Testis (tissue), 5 donors: Measurements from ENCODE around the gene DDX3Y. TPM values are rescaled to one million over a fixed set of nuclear protein-coding genes. Genes with fewer than 3 reads are reported as not detected.

Experiments used
- DNase-seq: peaks from one replicate; pipeline ENCODE4 v3.0.0-alpha.2; 2019
- H3K27ac ChIP-seq, 2 donors: fragments of 200-600 bp; sonication (generic); one replicate each; pipeline ENCODE4 v1.5.1; 2019
- H3K27me3 ChIP-seq: fragments of 200-600 bp; sonication (generic); one replicate; pipeline ENCODE4 v1.5.1; 2019
- H3K36me3 ChIP-seq: fragments of 200-600 bp; sonication (generic); one replicate; pipeline ENCODE4 v1.5.1; 2017; ENCODE audit warnings: low read depth; ENCODE audit errors: missing control alignments
- H3K4me1 ChIP-seq: fragments of 200-600 bp; sonication (generic); one replicate; pipeline ENCODE4 v1.5.1; 2019
- H3K4me3 ChIP-seq, 2 donors: fragments of 200-600 bp; sonication (generic); one replicate each; pipeline ENCODE4 v1.5.1; 2017 to 2019
- H3K9me3 ChIP-seq: fragments of 200-600 bp; sonication (generic); one replicate; pipeline ENCODE4 v1.5.1; 2017
- CTCF ChIP-seq, 3 experiments: fragments of 450-650 bp in 2 of 3; fragments of 200-600 bp in 1 of 3; sonication (generic) in 1 of 3; IDR thresholded peaks; one replicate each; pipeline ENCODE4 v1.5.1; 2016 to 2019; ENCODE audit warnings: antibody characterized with exemption in 3 of 3, mild to moderate bottlenecking in 2 of 3, moderate library complexity in 1 of 3
- POLR2A ChIP-seq: fragments of 450-650 bp; IDR thresholded peaks from one replicate; pipeline ENCODE4 v1.6.1; 2017; ENCODE audit warnings: antibody characterized with exemption, mild to moderate bottlenecking, moderate library complexity
- WGBS, 2 donors: methylation state at CpG; one replicate each; pipeline ENCODE4 v1.1.5; 2018; 5-methylcytosine and 5-hydroxymethylcytosine counted together
- intact Hi-C: fragments of 100-400 bp; cut with DNase I; formaldehyde crosslinking; loops from one replicate; pipeline ENCODE4 v1.15.1; 2023; ENCODE audit warnings: low total_unique reads
- long read RNA-seq, 2 donors: transcript quantifications; one replicate each; lab custom pipeline, GENCODE V29; 2026
- polyA plus RNA-seq: library from polyadenylated mRNA; stranded (reverse); fragments of 350-450 nt; fragmentation: Illumina TruSeq; extraction: RNeasy Lipid Tissue Mini Kit (QIAGEN cat#74804); gene quantifications from one replicate; pipeline ENCODE4 v1.2.3, GENCODE V29; 2014; ENCODE audit warnings: low read depth, low replicate concordance; ENCODE audit not compliant: insufficient read depth
- total RNA-seq, 2 donors: library from RNA; depleted of rRNA; stranded (reverse); fragments of >200 nt; gene quantifications; one replicate each; pipeline ENCODE4 v1.2.3, GENCODE V29; 2016

DDX3Y gene
- total RNA-seq = 100 to 1,000 TPM in 1 of 2 donors, 10 to 100 TPM in 1; 95.8 to 144 TPM
- polyA plus RNA-seq = 106 TPM
- long read RNA-seq, donor 1, full-length matches to known transcripts = 10 of 29 reads
- long read RNA-seq, donor 1, partial matches to known transcripts = 19 of 29 reads
- long read RNA-seq, donor 1, other reads (novel, unspliced or antisense) = 0 of 29 reads
- long read RNA-seq, donor 2, full-length matches to known transcripts = 6 of 33 reads
- long read RNA-seq, donor 2, partial matches to known transcripts = 27 of 33 reads
- long read RNA-seq, donor 2, other reads (novel, unspliced or antisense) = 0 of 33 reads

GRCh38 chrY:12904618-12905516, at the start of gene DDX3Y:
DDX3Y (plus strand) TSS chrY:12904868; CDS start chrY:12904937, 69 bp downstream.
- TF ChIP-seq POLR2A = peak; percentile 81
- no peak for TF ChIP-seq CTCF (IDR thresholded peaks at IDR 0.05)
- Histone ChIP-seq H3K27ac (peak within 1 kb of the TSS; percentile 97 to 99), H3K4me3 (peak within 1 kb of the TSS; percentile 72 to 87), H3K9me3 (no peaks in the 10 kb centered on the region), H3K36me3 (no peaks in the 10 kb centered on the region), H3K4me1 (no peaks in the 10 kb centered on the region), H3K27me3 (no peaks in the 10 kb centered on the region)
- intact Hi-C loops = no loop called here
- WGBS, 2 donors = 0% methylated on average over 22 to 54 of the region's 54 CpGs
- DNase-seq = peak; percentile 94

GRCh38 chrY:12855791-12856275, 48.8 kb upstream of the DDX3Y start:
- DNase-seq = no peak
- H3K4me3 ChIP-seq = no peak overlapping the region
- intact Hi-C loops = no loop called here
- TF ChIP-seq CTCF (IDR thresholded peaks at IDR 0.05) = no peak
- no peak for TF ChIP-seq POLR2A
- no peaks in the 10 kb centered on the region for H3K36me3 ChIP-seq
- no peaks in the 10 kb centered on the region for H3K27me3 ChIP-seq
- H3K4me1 ChIP-seq = no peaks in the 10 kb centered on the region
- no peak overlapping the region for H3K27ac ChIP-seq
- no peaks in the 10 kb centered on the region for H3K9me3 ChIP-seq

GRCh38 chrY:12867960-12868359, 36.7 kb upstream of the DDX3Y start:
- WGBS, 2 donors = 79 to 93% methylated on average over 2 of the region's 2 CpGs
- Histone ChIP-seq H3K27me3 (no peaks in the 10 kb centered on the region), H3K9me3 (no peaks in the 10 kb centered on the region), H3K36me3 (no peaks in the 10 kb centered on the region), H3K4me1 (no peaks in the 10 kb centered on the region), H3K4me3 (no peak overlapping the region), H3K27ac (no peak overlapping the region)
- intact Hi-C loops = no loop called here
- TF ChIP-seq POLR2A (no peak), CTCF (IDR thresholded peaks at IDR 0.05) (no peak)
- DNase-seq = no peak

GRCh38 chrY:12896973-12897372, 7.7 kb upstream of the DDX3Y start:
- intact Hi-C loops = no loop called here
- DNase-seq = no peak

More at GRCh38 chrY:12896973-12897372, 7.7 kb upstream of the DDX3Y start:
- H3K27ac ChIP-seq = no peak overlapping the region
- TF ChIP-seq POLR2A (no peak), CTCF (IDR thresholded peaks at IDR 0.05) (no peak)
- H3K9me3 ChIP-seq = no peaks in the 10 kb centered on the region
- H3K4me3 ChIP-seq = no peak overlapping the region
- H3K4me1 ChIP-seq = no peaks in the 10 kb centered on the region
- no peaks in the 10 kb centered on the region for H3K36me3 ChIP-seq
- no peaks in the 10 kb centered on the region for H3K27me3 ChIP-seq
